K562 (cell line): ENCODE results near the gene IFNGR1. TPM values are rescaled to one million over a fixed set of nuclear protein-coding genes. Genes with fewer than 3 reads are reported as not detected.

ENCODE experiments used
- ATAC-seq: fragments of 200-7000 bp; cut with Tn5 transposase; 3 replicates; pipeline ENCODE4 v1.9.1; 2020; ENCODE audit warnings: moderate library complexity
- BruUV-seq: library from RNA; stranded (reverse); fragments of 400-500 nt; replicated peaks from 2 replicates; lab custom pipeline; 2021; lab: Mats Ljungman, UMichigan
- CTCF ChIA-PET: fragments of 300-600 bp; formaldehyde crosslinking; extraction: SDS; loops from one replicate; lab custom pipeline; 2021; ENCODE audit warnings: low intra/inter-chr PET ratio; lab: Yijun Ruan, JAX
- POLR2A ChIA-PET: fragments of 300-600, 350-650 bp; sonication (Branson Sonifier 250); formaldehyde crosslinking; extraction: SDS; loops from one replicate; lab custom pipeline; 2021; ENCODE audit warnings: antibody characterized with exemption, inconsistent platforms; lab: Yijun Ruan, JAX
- DNase-seq, 4 experiments: peaks; one replicate each; pipeline versions ENCODE4 v3.0.0 to v3.0.0-alpha.2; 2011 to 2018; ENCODE audit warnings: low spot score in 3 of 4, mixed read lengths in 3 of 4; ENCODE audit errors: extremely low read depth in 1 of 4
- FAIRE-seq: peaks from 2 replicates; lab custom pipeline; 2011; peaks lifted over from hg19 to GRCh38; lab: Jason Lieb, UNC
- H2AFZ ChIP-seq: 2 replicates; pipeline ENCODE4 v1.6.0; 2011; ENCODE audit warnings: low read depth, low read length, control low read depth, inconsistent platforms
- H3K27ac ChIP-seq: fragments of 200-600 bp; 3 replicates; pipeline ENCODE4 v1.8.0; 2011; ENCODE audit warnings: low read depth, mild to moderate bottlenecking, control low read depth, inconsistent platforms, low read length, moderate library complexity, mixed read lengths; ENCODE audit errors: extremely low read depth
- H3K27me3 ChIP-seq, 2 experiments: fragments of 300-600 bp in 1 of 2; 2 replicates in 1 of 2; 3 replicates in 1 of 2; pipeline versions ENCODE4 v1.6.0 to v1.8.0; 2011; ENCODE audit warnings: inconsistent platforms in 2 of 2, low read length in 2 of 2, mild to moderate bottlenecking in 1 of 2, mixed read lengths in 1 of 2, moderate library complexity in 1 of 2; ENCODE audit not compliant: control insufficient read depth in 2 of 2, insufficient read depth in 2 of 2
- H3K36me3 ChIP-seq: fragments of 300-600 bp; 3 replicates; pipeline ENCODE4 v1.8.0; 2011; ENCODE audit warnings: mild to moderate bottlenecking, low read length, inconsistent platforms; ENCODE audit not compliant: control insufficient read depth, insufficient read depth
- H3K4me1 ChIP-seq, 2 experiments: fragments of 200-600 bp in 1 of 2; replicated peaks in 1 of 2; 2 replicates in 1 of 2; 3 replicates in 1 of 2; pipeline versions ENCODE4 v1.5.1 to v1.8.0; 2011; ENCODE audit warnings: inconsistent platforms in 2 of 2, low read length in 2 of 2, mild to moderate bottlenecking in 1 of 2, mixed read lengths in 1 of 2, moderate library complexity in 1 of 2; ENCODE audit not compliant: control insufficient read depth in 2 of 2, insufficient read depth in 2 of 2
- H3K4me2 ChIP-seq: 2 replicates; pipeline ENCODE4 v1.6.1; 2011; ENCODE audit warnings: low read length, control low read depth, inconsistent platforms, mixed read lengths; ENCODE audit not compliant: insufficient read depth
- H3K4me3 ChIP-seq: fragments of 200-600 bp; sonication (generic), shearing (Covaris generic); 2 replicates; pipeline ENCODE4 v1.5.1; 2016; ENCODE audit warnings: control low read depth, inconsistent platforms
- H3K79me2 ChIP-seq: fragments of 200-600 bp; 3 replicates; pipeline ENCODE4 v1.8.0; 2011; ENCODE audit warnings: low read length, inconsistent platforms; ENCODE audit not compliant: control insufficient read depth, insufficient read depth
- H3K9ac ChIP-seq, 2 experiments: 2 replicates each; pipeline versions ENCODE4 v1.6.0 to v1.6.1; 2011; ENCODE audit warnings: low read depth in 2 of 2, low read length in 2 of 2, control low read depth in 1 of 2, inconsistent platforms in 1 of 2, mild to moderate bottlenecking in 1 of 2, mixed read lengths in 1 of 2; ENCODE audit not compliant: insufficient read depth in 1 of 2
- H3K9me1 ChIP-seq: one replicate; pipeline ENCODE4 v1.6.0; 2011; ENCODE audit warnings: inconsistent platforms, mild to moderate bottlenecking, low read length, moderate library complexity; ENCODE audit not compliant: control insufficient read depth, insufficient read depth
- H3K9me3 ChIP-seq: replicated peaks from 2 replicates; pipeline ENCODE4 v1.5.1; 2011; ENCODE audit warnings: low read depth, low read length, inconsistent platforms; ENCODE audit not compliant: control insufficient read depth, insufficient read depth
- H4K20me1 ChIP-seq: replicated peaks from 2 replicates; pipeline ENCODE4 v1.6.1; 2011; ENCODE audit warnings: low read length, inconsistent platforms, mixed read lengths; ENCODE audit not compliant: control insufficient read depth, insufficient read depth
- ATF7 ChIP-seq: fragments of 450-650 bp; IDR thresholded peaks from 2 replicates; pipeline ENCODE4 v1.7.1; 2014; ENCODE audit warnings: mild to moderate bottlenecking, moderate library complexity
- BRF2 ChIP-seq: IDR thresholded peaks from 3 replicates; pipeline ENCODE4 v1.6.1; 2011; ENCODE audit warnings: borderline replicate concordance, mild to moderate bottlenecking; ENCODE audit not compliant: insufficient read length, insufficient read depth
- CAMTA2 ChIP-seq: fragments of 250-450 bp; sonication (Bioruptor Pico); conservative IDR thresholded peaks from 2 replicates; pipeline ENCODE4 v1.5.1; 2022
- ERF ChIP-seq: fragments of 450-650 bp; formaldehyde crosslinking; IDR thresholded peaks from 2 replicates; pipeline ENCODE4 v1.4.0; 2020; ENCODE audit warnings: mild to moderate bottlenecking, mixed read lengths
- MED1 ChIP-seq: sonication (generic); formaldehyde crosslinking; IDR thresholded peaks from 2 replicates; pipeline ENCODE4 v1.8.1; 2023; ENCODE audit warnings: missing genetic modification reagents, borderline replicate concordance
- MITF ChIP-seq: IDR thresholded peaks from 2 replicates; pipeline ENCODE4 v1.6.1; 2014; ENCODE audit warnings: antibody characterized with exemption
- NR2F6 ChIP-seq: fragments of 450-650 bp; formaldehyde crosslinking; IDR thresholded peaks from 2 replicates; pipeline ENCODE4 v1.4.0; 2020; ENCODE audit warnings: mild to moderate bottlenecking
- NR3C1 ChIP-seq: sonication (generic); formaldehyde crosslinking; IDR thresholded peaks from 2 replicates; pipeline ENCODE4 v1.8.1; 2022; ENCODE audit warnings: missing genetic modification reagents
- RFX1 ChIP-seq: fragments of 450-650 bp; IDR thresholded peaks from 2 replicates; pipeline ENCODE4 v1.6.1; 2016; ENCODE audit warnings: mild to moderate bottlenecking, moderate library complexity
- RFX7 ChIP-seq: fragments of 250-450 bp; sonication (Bioruptor Pico); IDR thresholded peaks from 2 replicates; pipeline ENCODE4 v1.5.1; 2021; ENCODE audit warnings: mild to moderate bottlenecking
- RHOXF2B ChIP-seq: fragments of 250-450 bp; sonication (Bioruptor Pico); conservative IDR thresholded peaks from 2 replicates; pipeline ENCODE4 v1.5.1; 2021
- RNF2 ChIP-seq: sonication (generic); IDR thresholded peaks from 2 replicates; pipeline ENCODE4 v1.6.1; 2016
- TARDBP ChIP-seq: fragments of 450-650 bp; IDR thresholded peaks from 2 replicates; pipeline ENCODE4 v1.6.1; 2016
- TFAP4 ChIP-seq: sonication (generic); formaldehyde crosslinking; IDR thresholded peaks from 2 replicates; pipeline ENCODE4 v1.8.0; 2022; ENCODE audit warnings: missing genetic modification reagents, mild to moderate bottlenecking, moderate library complexity, borderline replicate concordance
- THAP12 ChIP-seq: fragments of 250-450 bp; sonication (Bioruptor Pico); IDR thresholded peaks from 2 replicates; pipeline ENCODE4 v1.9.0; 2021; ENCODE audit warnings: mild to moderate bottlenecking, inconsistent platforms
- ZNF449 ChIP-seq: fragments of 250-450 bp; sonication (Bioruptor Pico); IDR thresholded peaks from 2 replicates; pipeline ENCODE4 v1.8.0; 2022; ENCODE audit warnings: moderate library complexity, mild to moderate bottlenecking, inconsistent platforms
- ZNF561 ChIP-seq: fragments of 450-650 bp; formaldehyde crosslinking; conservative IDR thresholded peaks from 2 replicates; pipeline ENCODE4 v1.4.0; 2020; ENCODE audit warnings: mild to moderate bottlenecking, moderate library complexity
- ZNF79 ChIP-seq: fragments of 250-450 bp; sonication (Bioruptor Pico); IDR thresholded peaks from 2 replicates; pipeline ENCODE4 v1.4.0; 2020; ENCODE audit warnings: low read depth, mild to moderate bottlenecking, moderate library complexity
- WGBS: fragments of 100-300 bp; shearing (Covaris generic); methylation state at CpG from one replicate; pipeline ENCODE4 v1.1.6; 2016; ENCODE audit warnings: low coverage, mixed read lengths; ENCODE audit not compliant: insufficient coverage; ENCODE audit errors: missing lambda C conversion rate; 5-methylcytosine and 5-hydroxymethylcytosine counted together
- in situ Hi-C: fragments of 300-500 bp; cut with MboI; formaldehyde crosslinking; loops from 4 replicates; pipeline ENCODE4 v1.15.0; 2018; ENCODE audit warnings: inconsistent platforms, mixed read lengths
- intact Hi-C: fragments of 100-400 bp; cut with micrococcal nuclease; formaldehyde crosslinking; loops from 2 replicates; pipeline ENCODE4 v1.14.2; 2022
- polyA plus RNA-seq, 8 experiments: library from polyadenylated mRNA; depleted of rRNA in 4 of 8; stranded (reverse) in 5 of 8; unstranded in 3 of 8; fragments of >200 nt; fragmentation: Nextera tagmentation in 2 of 8; fragmentation: Illumina TruSeq in 1 of 8; extraction: Ambion mirVana in 2 of 8; extraction: Trizol in 1 of 8; gene quantifications; 2 replicates each; pipeline versions ENCODE4 v1.2.1 to v1.2.3, GENCODE V29; 2011 to 2014; ENCODE audit warnings: inconsistent platforms in 1 of 8, missing spikeins in 1 of 8
- total RNA-seq, 7 experiments: library from RNA; depleted of rRNA in 6 of 7; stranded (reverse); fragments of >200 nt in 6 of 7; fragmentation: Illumina TruSeq in 2 of 7; extraction: Trizol in 2 of 7; gene quantifications; 2 replicates each; pipeline versions ENCODE4 v1.2.1 to v1.2.3, GENCODE V29; 2011 to 2021; ENCODE audit warnings: low replicate concordance in 1 of 7

IFNGR1 gene
- total and polyA plus RNA-seq, 9 of the 15 experiments (the other 6 are each of a cell fraction or from before 2014, with no cell fraction given): 14.7 to 47.0 (median 26.7) TPM

- H3K27ac ChIP-seq: no peak overlapping the region
- POLR2A ChIA-PET: no interaction called here
- no peak overlapping the region for H2AFZ ChIP-seq
- no peaks in the 10 kb centered on the region for H3K36me3 ChIP-seq
- intact Hi-C loops: no loop called here
- BruUV-seq: no TSS peak
- no peaks in the 10 kb centered on the region for H4K20me1 ChIP-seq
- DNase-seq: no peak
- CTCF ChIA-PET: no interaction called here
- TF ChIP-seq ZNF561 (CRISPR knock-in tag): no peak
- no peak for TF ChIP-seq ATF7
- TF ChIP-seq NR2F6 (CRISPR knock-in tag): no peak
- TF ChIP-seq TFAP4 (CRISPR knock-in tag): no peak
- TF ChIP-seq THAP12: no peak
- TF ChIP-seq RFX7 (CRISPR knock-in tag): no peak
- TF ChIP-seq NR3C1 (CRISPR knock-in tag): no peak
- TF ChIP-seq ERF (CRISPR knock-in tag): no peak
- no peak for TF ChIP-seq RFX1
- no peak for TF ChIP-seq MED1 (CRISPR knock-in tag)
- TF ChIP-seq BRF2: no peak
- TF ChIP-seq CAMTA2 (CRISPR knock-in tag): no peak
- TF ChIP-seq TARDBP: no peak
- TF ChIP-seq RHOXF2B (CRISPR knock-in tag): no peak
- TF ChIP-seq RNF2: no peak
- TF ChIP-seq MITF: no peak
- no peak for TF ChIP-seq ZNF79 (CRISPR knock-in tag)
- TF ChIP-seq ZNF449 (CRISPR knock-in tag): no peak
- TF ChIP-seq, all 486 proteins: peak for 0
- Histone ChIP-seq H3K27me3 (peaks cover 4 to 8% of the 10 kb centered on the region in 2 experiments; a peak in 2 of 5 replicates), H3K4me2 (no peak overlapping the region), H3K4me3 (no peak overlapping the region), H3K9me3 (no peaks in the 10 kb centered on the region), H3K9me1 (no peaks in the 10 kb centered on the region), H3K79me2 (no peaks in the 10 kb centered on the region), H3K9ac (no peak overlapping the region), H3K4me1 (no peaks in the 10 kb centered on the region)
- no peak for FAIRE-seq
- in situ Hi-C loops: no loop called here
- no peak for ATAC-seq
- 0% methylated on average over 1 of the region's 1 CpG for WGBS
Observed at GRCh38 chr6:137149035-137149393, 70.2 kb downstream of the IFNGR1 start.
